Endothelial cell of umbilical vein (primary cell): ENCODE data around the gene KLC4. TPM values are rescaled to one million over a fixed set of nuclear protein-coding genes. Genes with fewer than 3 reads are reported as not detected.

Experiments used
- BruUV-seq: library from RNA; stranded (reverse); fragments of 400-500 nt; replicated peaks from 2 replicates; lab custom pipeline; 2021; lab: Mats Ljungman, UMichigan
- CTCF ChIA-PET: fragments of 300-600, 350-600 bp; sonication (Branson Sonifier 250); formaldehyde crosslinking; loops from one replicate; lab custom pipeline; 2021; ENCODE audit warnings: antibody characterized with exemption, inconsistent platforms; lab: Charles Lee
- POLR2A ChIA-PET: fragments of 300-600, 350-600 bp; sonication (Branson Sonifier 250); formaldehyde crosslinking; loops from one replicate; lab custom pipeline; 2021; ENCODE audit warnings: antibody characterized with exemption, inconsistent platforms; lab: Charles Lee
- DNase-seq: peaks from one replicate; pipeline ENCODE4 v3.0.0-alpha.2; 2011; ENCODE audit warnings: low read depth, low spot score
- FAIRE-seq: peaks from 2 replicates; lab custom pipeline; 2011; peaks lifted over from hg19 to GRCh38; lab: Jason Lieb, UNC
- H2AFZ ChIP-seq: 2 replicates; pipeline ENCODE4 v1.6.0; 2012; ENCODE audit warnings: low read depth, low read length, control low read depth, inconsistent platforms
- H3K27ac ChIP-seq: 2 replicates; pipeline ENCODE4 v1.5.1; 2011; ENCODE audit warnings: low read depth, mild to moderate bottlenecking, control low read depth, low read length, moderate library complexity; ENCODE audit not compliant: insufficient read depth
- H3K27me3 ChIP-seq, 2 experiments: 2 replicates each; pipeline versions ENCODE4 v1.6.0 to v1.6.1; 2011; ENCODE audit warnings: low read length in 2 of 2, mixed read lengths in 1 of 2; ENCODE audit not compliant: control insufficient read depth in 2 of 2, insufficient read depth in 2 of 2
- H3K36me3 ChIP-seq, 2 experiments: 2 replicates in 1 of 2; 3 replicates in 1 of 2; pipeline ENCODE4 v1.5.1; 2011; ENCODE audit warnings: low read length in 2 of 2, mild to moderate bottlenecking in 1 of 2, moderate library complexity in 1 of 2; ENCODE audit not compliant: control insufficient read depth in 2 of 2, insufficient read depth in 2 of 2; ENCODE audit errors: extremely low read depth in 1 of 2
- H3K4me1 ChIP-seq: 3 replicates; pipeline ENCODE4 v1.5.1; 2011; ENCODE audit warnings: mild to moderate bottlenecking, low read length; ENCODE audit not compliant: control insufficient read depth, insufficient read depth; ENCODE audit errors: extremely low read depth
- H3K4me2 ChIP-seq: 2 replicates; pipeline ENCODE4 v1.6.1; 2011; ENCODE audit warnings: low read length, control low read depth, mixed read lengths; ENCODE audit not compliant: insufficient read depth
- H3K4me3 ChIP-seq, 3 experiments: fragments of 200-600 bp in 1 of 3; sonication (generic), shearing (Covaris generic) in 1 of 3; replicated peaks in 1 of 3; 2 replicates each; pipeline ENCODE4 v1.5.1; 2011 to 2016; ENCODE audit warnings: control low read depth in 3 of 3, low read length in 3 of 3, mild to moderate bottlenecking in 2 of 3, inconsistent platforms in 1 of 3, low read depth in 1 of 3, moderate library complexity in 1 of 3; ENCODE audit not compliant: insufficient read depth in 1 of 3
- H3K79me2 ChIP-seq: 2 replicates; pipeline ENCODE4 v1.6.0; 2012; ENCODE audit warnings: low read length, inconsistent platforms; ENCODE audit not compliant: control insufficient read depth, insufficient read depth
- H3K9ac ChIP-seq: replicated peaks from 2 replicates; pipeline ENCODE3; 2011; ENCODE audit warnings: low read length, control low read depth; ENCODE audit not compliant: insufficient read depth; ENCODE audit errors: extremely low read depth
- H3K9me1 ChIP-seq: replicated peaks from 3 replicates; pipeline ENCODE4 v1.6.0; 2011; ENCODE audit warnings: mild to moderate bottlenecking, low read length; ENCODE audit not compliant: control insufficient read depth, insufficient read depth; ENCODE audit errors: extremely low read depth
- H3K9me3 ChIP-seq: replicated peaks from 2 replicates; pipeline ENCODE4 v1.5.1; 2012; ENCODE audit warnings: low read length, inconsistent platforms; ENCODE audit not compliant: control insufficient read depth, insufficient read depth
- H4K20me1 ChIP-seq: replicated peaks from 2 replicates; pipeline ENCODE3; 2011; ENCODE audit warnings: mild to moderate bottlenecking, low read length; ENCODE audit not compliant: control insufficient read depth, insufficient read depth; ENCODE audit errors: extremely low read depth
- EZH2 ChIP-seq: IDR thresholded peaks from 2 replicates; pipeline ENCODE4 v1.6.1; 2012; ENCODE audit warnings: borderline replicate concordance, low read depth, mild to moderate bottlenecking, moderate library complexity, low read length, inconsistent platforms; ENCODE audit not compliant: severe bottlenecking
- FOS ChIP-seq: IDR thresholded peaks from 2 replicates; pipeline ENCODE4 v1.6.1; 2011; ENCODE audit warnings: mild to moderate bottlenecking, low read length, moderate library complexity, borderline replicate concordance; ENCODE audit not compliant: insufficient read depth
- GATA2 ChIP-seq: IDR thresholded peaks from 2 replicates; pipeline ENCODE4 v1.7.0; 2011; ENCODE audit warnings: low read depth, mild to moderate bottlenecking, moderate library complexity, mixed read lengths, low read length; ENCODE audit not compliant: insufficient read length, insufficient read depth
- JUN ChIP-seq: IDR thresholded peaks from 2 replicates; pipeline ENCODE4 v1.6.1; 2011; ENCODE audit warnings: borderline replicate concordance, low read depth; ENCODE audit not compliant: insufficient read length, insufficient read depth
- MYC ChIP-seq: IDR thresholded peaks from one replicate; pipeline ENCODE4 v1.6.1; 2011; ENCODE audit warnings: mild to moderate bottlenecking, low read depth, low read length
- POLR2A ChIP-seq: IDR thresholded peaks from 2 replicates; pipeline ENCODE4 v1.6.1; 2012; ENCODE audit warnings: low read depth, mild to moderate bottlenecking, control low read depth, low read length
- POLR2AphosphoS5 ChIP-seq: IDR thresholded peaks from 2 replicates; pipeline ENCODE4 v1.6.1; 2012; ENCODE audit warnings: low read depth, mild to moderate bottlenecking, control low read depth, low read length, moderate library complexity; ENCODE audit not compliant: insufficient read depth
- dilution Hi-C: fragments of 300-500 bp; cut with MboI; formaldehyde crosslinking; loops from one replicate; pipeline ENCODE4 v1.15.0; 2019; ENCODE audit warnings: low sequenced_read_pairs; ENCODE audit not compliant: extremely low pct_ligation_motif_present
- intact Hi-C: fragments of 100-400 bp; cut with micrococcal nuclease; formaldehyde crosslinking; loops from one replicate; pipeline ENCODE4 v1.10.0; 2022
- polyA plus RNA-seq, 4 experiments: library from polyadenylated mRNA; depleted of rRNA in 3 of 4; stranded (reverse) in 3 of 4; unstranded in 1 of 4; fragments of >200 nt; gene quantifications; 2 replicates each; pipeline versions ENCODE4 v1.2.1 to v1.2.3, GENCODE V29; 2011 to 2012; ENCODE audit warnings: missing spikeins in 1 of 4
- total RNA-seq: library from RNA; stranded (reverse); gene quantifications from 2 replicates; pipeline ENCODE4 v1.2.3, GENCODE V29; 2021
- TF ChIP-seq, protein P1 (sequence below), 2 donors: IDR thresholded peaks; 1 replicate in 1 of 2; 2 replicates in 1 of 2; pipeline ENCODE4 v1.5.1; 2011; ENCODE audit warnings: low read length in 2 of 2, mild to moderate bottlenecking in 2 of 2, moderate library complexity in 2 of 2, control low read depth in 1 of 2, inconsistent platforms in 1 of 2, low read depth in 1 of 2; ENCODE audit not compliant: insufficient read depth in 1 of 2; ENCODE audit errors: extremely low read depth in 1 of 2
- TF ChIP-seq, protein P2 (sequence below): IDR thresholded peaks from 2 replicates; pipeline ENCODE4 v1.6.1; 2011; ENCODE audit not compliant: insufficient read depth, insufficient read length

Gene KLC4
- total and polyA plus RNA-seq, 2 donors (not counting 3 experiments of a cell fraction or from before 2014, with no cell fraction given) = 17.7 to 26.8 TPM

DNA sequence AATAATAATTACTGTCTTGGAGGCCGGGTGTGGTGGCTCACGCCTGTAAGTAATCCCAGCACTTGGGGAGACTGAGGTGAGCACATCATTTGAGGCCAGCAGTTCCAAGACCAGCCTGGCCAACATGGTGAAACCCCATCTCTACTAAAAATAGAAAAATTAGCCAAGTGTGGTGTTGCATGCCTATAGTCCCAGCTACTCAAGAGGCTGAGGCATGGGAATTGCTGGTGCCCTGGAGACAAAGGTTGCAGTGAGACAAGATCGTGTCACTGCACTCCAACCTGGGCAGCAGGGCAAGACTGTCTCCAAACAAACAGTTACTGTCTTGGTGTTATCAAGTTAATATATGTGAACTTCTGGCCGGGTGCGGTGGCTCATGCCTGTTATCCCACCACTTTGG is 33.1 kb upstream of the KLC4 start:
- Histone ChIP-seq H3K4me1 (no peaks in the 10 kb centered on the region), H3K9me1 (no peaks in the 10 kb centered on the region), H3K27ac (no peak overlapping the region), H2AFZ (no peak overlapping the region), H3K27me3 (no peaks in the 10 kb centered on the region), H3K9ac (no peak overlapping the region), H3K4me2 (no peak overlapping the region), H4K20me1 (no peaks in the 10 kb centered on the region), H3K36me3 (peaks cover 16 to 31% of the 10 kb centered on the region in 2 experiments), H3K9me3 (no peaks in the 10 kb centered on the region), H3K4me3 (no peak overlapping the region), H3K79me2 (peaks cover 32% of the 10 kb centered on the region)
- CTCF ChIA-PET = no interaction called here
- no TSS peak for BruUV-seq
- FAIRE-seq (no peak), DNase-seq (no peak)
- POLR2A ChIA-PET = no interaction called here
- TF ChIP-seq, protein P1, sequence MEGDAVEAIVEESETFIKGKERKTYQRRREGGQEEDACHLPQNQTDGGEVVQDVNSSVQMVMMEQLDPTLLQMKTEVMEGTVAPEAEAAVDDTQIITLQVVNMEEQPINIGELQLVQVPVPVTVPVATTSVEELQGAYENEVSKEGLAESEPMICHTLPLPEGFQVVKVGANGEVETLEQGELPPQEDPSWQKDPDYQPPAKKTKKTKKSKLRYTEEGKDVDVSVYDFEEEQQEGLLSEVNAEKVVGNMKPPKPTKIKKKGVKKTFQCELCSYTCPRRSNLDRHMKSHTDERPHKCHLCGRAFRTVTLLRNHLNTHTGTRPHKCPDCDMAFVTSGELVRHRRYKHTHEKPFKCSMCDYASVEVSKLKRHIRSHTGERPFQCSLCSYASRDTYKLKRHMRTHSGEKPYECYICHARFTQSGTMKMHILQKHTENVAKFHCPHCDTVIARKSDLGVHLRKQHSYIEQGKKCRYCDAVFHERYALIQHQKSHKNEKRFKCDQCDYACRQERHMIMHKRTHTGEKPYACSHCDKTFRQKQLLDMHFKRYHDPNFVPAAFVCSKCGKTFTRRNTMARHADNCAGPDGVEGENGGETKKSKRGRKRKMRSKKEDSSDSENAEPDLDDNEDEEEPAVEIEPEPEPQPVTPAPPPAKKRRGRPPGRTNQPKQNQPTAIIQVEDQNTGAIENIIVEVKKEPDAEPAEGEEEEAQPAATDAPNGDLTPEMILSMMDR (IDR thresholded peaks at IDR 0.05; ENCODE audit: extremely low read depth in 1 of 2, insufficient read depth in 1 of 2, low read depth in 1 of 2, low read length in 2 of 2) = no peak
- TF ChIP-seq JUN (no peak), EZH2 (no peak), FOS (no peak), POLR2A (no peak), MYC (no peak), GATA2 (no peak), POLR2AphosphoS5 (no peak)
- TF ChIP-seq, protein P2, sequence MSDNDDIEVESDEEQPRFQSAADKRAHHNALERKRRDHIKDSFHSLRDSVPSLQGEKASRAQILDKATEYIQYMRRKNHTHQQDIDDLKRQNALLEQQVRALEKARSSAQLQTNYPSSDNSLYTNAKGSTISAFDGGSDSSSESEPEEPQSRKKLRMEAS = no peak
- dilution Hi-C loops = no loop called here
- intact Hi-C loops = no loop called here
